Lung (tissue), 12 donors: Measurements from ENCODE around the gene TBC1D21. TPM values are rescaled to one million over a fixed set of nuclear protein-coding genes. Genes with fewer than 3 reads are reported as not detected.

Source experiments
- ATAC-seq: fragments of 200-7000 bp; cut with Tn5 transposase; one replicate; pipeline ENCODE4 v1.9.1; 2020; ENCODE audit warnings: moderate number of reproducible peaks; ENCODE audit not compliant: insufficient read depth, low FRiP score
- DNase-seq, 3 donors: peaks; one replicate each; pipeline ENCODE4 v3.0.0-alpha.2; 2013 to 2017
- H3K27ac ChIP-seq, 2 donors: one replicate each; pipeline ENCODE4 v1.5.1; 2013; ENCODE audit warnings: mild to moderate bottlenecking in 2 of 2, moderate library complexity in 2 of 2, control low read depth in 1 of 2, inconsistent platforms in 1 of 2, low read depth in 1 of 2, low read length in 1 of 2
- H3K27me3 ChIP-seq, 3 donors: one replicate each; pipeline ENCODE4 v1.5.1; 2013; ENCODE audit warnings: low read length in 2 of 3; ENCODE audit not compliant: control insufficient read depth in 3 of 3, insufficient read depth in 3 of 3
- H3K36me3 ChIP-seq, 4 donors: one replicate each; pipeline ENCODE4 v1.5.1; 2013; ENCODE audit warnings: low read length in 4 of 4, mild to moderate bottlenecking in 1 of 4, moderate library complexity in 1 of 4; ENCODE audit not compliant: control insufficient read depth in 4 of 4, insufficient read depth in 4 of 4
- H3K4me1 ChIP-seq, 5 donors: one replicate each; pipeline ENCODE4 v1.5.1; 2013; ENCODE audit warnings: low read length in 5 of 5, mild to moderate bottlenecking in 2 of 5, moderate library complexity in 1 of 5; ENCODE audit not compliant: control insufficient read depth in 5 of 5, insufficient read depth in 5 of 5
- H3K4me3 ChIP-seq: one replicate; pipeline ENCODE4 v1.5.1; 2013; ENCODE audit warnings: mild to moderate bottlenecking, control low read depth, moderate library complexity
- H3K9ac ChIP-seq, 2 donors: one replicate each; pipeline ENCODE4 v1.5.1; 2013; ENCODE audit warnings: low read length in 2 of 2, control low read depth in 1 of 2; ENCODE audit not compliant: insufficient read depth in 1 of 2
- H3K9me3 ChIP-seq, 4 donors: one replicate each; pipeline ENCODE4 v1.5.1; 2013; ENCODE audit warnings: low read length in 3 of 4, mild to moderate bottlenecking in 1 of 4, moderate library complexity in 1 of 4; ENCODE audit not compliant: control insufficient read depth in 4 of 4, insufficient read depth in 3 of 4
- WGBS, 2 donors: extraction: QIAGEN DNeasy Blood & Tissue Kit; methylation state at CpG; one replicate each; pipeline ENCODE4 v1.1.7; 2013; 5-methylcytosine and 5-hydroxymethylcytosine counted together
- polyA plus RNA-seq, 2 donors: library from polyadenylated mRNA; stranded (reverse); fragments of 200-250 nt; gene quantifications; one replicate each; pipeline ENCODE4 v1.2.1, GENCODE V29; 2013
- total RNA-seq, 2 donors: library from RNA; depleted of rRNA in 1 of 2; stranded (reverse); fragments of >200 nt in 1 of 2; gene quantifications; one replicate each; pipeline ENCODE4 v1.2.1, GENCODE V29; 2014 to 2021
- TF ChIP-seq, protein P1 (sequence below): IDR thresholded peaks from 2 replicates; pipeline ENCODE4 v1.5.1; 2012; ENCODE audit warnings: mild to moderate bottlenecking; ENCODE audit errors: control extremely low read depth, extremely low read depth
- donor health status: control.
- donor health status: control.
- donor health status: Bipolar disorder and iron deficiency.
- donor health status: healthy.
- donor health status: DM: yes; HTN: yes; CAD: no.

Gene TBC1D21
- total and polyA plus RNA-seq, 4 donors, result not detected

DNA sequence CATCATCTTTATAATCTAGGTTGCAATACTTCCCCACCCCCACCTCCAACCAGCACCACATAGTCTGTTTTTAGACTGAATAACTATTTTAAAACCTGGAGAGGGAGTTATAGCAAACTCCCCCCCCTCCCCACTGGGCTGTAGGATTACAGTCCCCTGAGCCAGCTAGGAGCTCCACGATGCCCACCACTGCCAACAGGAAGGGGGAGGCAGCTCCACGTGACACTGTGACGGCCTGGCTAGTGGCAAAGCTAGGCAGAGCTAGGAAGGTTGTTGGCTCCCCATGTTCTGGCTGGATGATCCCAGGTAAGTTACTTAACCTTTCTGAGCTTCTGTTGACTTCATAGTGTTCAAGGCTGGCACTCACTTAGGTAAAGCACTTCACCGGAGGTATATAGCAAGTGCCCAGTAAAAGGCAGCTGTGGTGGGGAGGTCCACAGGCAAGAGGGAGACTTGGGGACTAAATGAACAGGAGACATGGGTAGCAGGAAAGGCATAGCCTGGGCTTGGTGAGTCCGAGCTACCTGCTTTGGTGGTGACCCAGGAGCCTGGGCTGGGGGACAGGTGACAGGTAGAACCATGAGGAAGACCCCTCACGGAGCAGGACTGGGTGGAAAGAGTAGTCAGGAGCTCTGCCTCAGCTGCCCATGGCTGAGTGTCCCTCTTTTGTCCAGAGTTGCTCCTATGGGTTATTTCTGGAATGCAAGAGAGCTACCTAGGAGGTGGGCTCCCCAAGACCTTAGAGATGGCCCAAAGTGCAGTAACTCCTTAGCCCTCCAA lies 4.0 kb upstream of the TBC1D21 start:
- no peaks in the 10 kb centered on the region for H3K36me3 ChIP-seq
- H3K4me3 ChIP-seq, result no peak overlapping the region
- ATAC-seq, result no peak
- H3K27ac ChIP-seq, result no peak overlapping the region
- H3K9me3 ChIP-seq, result peaks cover 0 to 5% (median 0%) of the 10 kb centered on the region in 4 donors
- TF ChIP-seq, protein P1, sequence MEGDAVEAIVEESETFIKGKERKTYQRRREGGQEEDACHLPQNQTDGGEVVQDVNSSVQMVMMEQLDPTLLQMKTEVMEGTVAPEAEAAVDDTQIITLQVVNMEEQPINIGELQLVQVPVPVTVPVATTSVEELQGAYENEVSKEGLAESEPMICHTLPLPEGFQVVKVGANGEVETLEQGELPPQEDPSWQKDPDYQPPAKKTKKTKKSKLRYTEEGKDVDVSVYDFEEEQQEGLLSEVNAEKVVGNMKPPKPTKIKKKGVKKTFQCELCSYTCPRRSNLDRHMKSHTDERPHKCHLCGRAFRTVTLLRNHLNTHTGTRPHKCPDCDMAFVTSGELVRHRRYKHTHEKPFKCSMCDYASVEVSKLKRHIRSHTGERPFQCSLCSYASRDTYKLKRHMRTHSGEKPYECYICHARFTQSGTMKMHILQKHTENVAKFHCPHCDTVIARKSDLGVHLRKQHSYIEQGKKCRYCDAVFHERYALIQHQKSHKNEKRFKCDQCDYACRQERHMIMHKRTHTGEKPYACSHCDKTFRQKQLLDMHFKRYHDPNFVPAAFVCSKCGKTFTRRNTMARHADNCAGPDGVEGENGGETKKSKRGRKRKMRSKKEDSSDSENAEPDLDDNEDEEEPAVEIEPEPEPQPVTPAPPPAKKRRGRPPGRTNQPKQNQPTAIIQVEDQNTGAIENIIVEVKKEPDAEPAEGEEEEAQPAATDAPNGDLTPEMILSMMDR, result no peak
- no peak for DNase-seq
- no peak overlapping the region for H3K9ac ChIP-seq
- 73 to 84% methylated on average over 6 of the region's 6 CpGs for WGBS, 2 donors
- peaks cover 3 to 17% (median 3%) of the 10 kb centered on the region in 3 donors for H3K27me3 ChIP-seq
- H3K4me1 ChIP-seq, result peaks cover 0 to 11% (median 0%) of the 10 kb centered on the region in 5 donors

DNA sequence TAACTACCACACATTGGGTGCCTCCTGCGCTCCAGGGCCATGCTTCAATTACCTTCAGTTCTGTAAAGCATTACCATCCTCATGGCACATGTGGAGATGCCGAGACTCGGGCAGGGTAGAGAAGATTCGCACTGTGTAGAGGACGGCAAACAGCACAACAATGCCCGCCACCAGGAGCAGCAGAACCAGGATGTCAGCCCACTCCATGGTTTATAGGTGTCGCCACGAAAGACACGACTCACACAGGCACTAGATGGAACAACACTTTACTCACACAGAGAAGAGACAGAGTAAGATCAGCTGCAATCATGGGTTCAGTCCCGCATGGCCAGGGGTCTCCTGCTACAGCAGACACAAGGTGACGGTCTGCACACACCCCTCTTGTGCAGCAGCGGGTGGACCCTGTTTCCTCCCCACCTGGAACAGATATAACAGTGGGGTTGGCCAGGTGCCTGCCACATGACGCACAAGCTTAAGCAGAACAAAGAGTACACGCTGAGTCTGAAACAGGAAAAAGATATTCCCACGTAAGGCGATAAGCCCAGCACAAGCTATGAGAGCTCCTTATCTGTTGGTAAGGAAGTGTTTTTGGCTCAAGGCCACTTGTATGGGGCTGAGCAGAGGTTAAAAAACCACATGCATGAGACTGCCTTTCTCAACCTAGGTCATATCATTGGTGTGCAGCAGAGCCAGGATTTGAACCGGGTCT lies 2.5 kb upstream of the TBC1D21 start:
- peaks cover 0 to 11% (median 0%) of the 10 kb centered on the region in 5 donors for H3K4me1 ChIP-seq
- ATAC-seq (peak; percentile 27), DNase-seq (peak in 1 of 3 donors; percentile 48)
- H3K9ac ChIP-seq, result no peak overlapping the region
- peaks cover 3 to 15% (median 3%) of the 10 kb centered on the region in 3 donors for H3K27me3 ChIP-seq
- peaks cover 0 to 5% (median 0%) of the 10 kb centered on the region in 4 donors for H3K9me3 ChIP-seq
- WGBS, 2 donors, result 39 to 43% methylated on average over 17 of the region's 17 CpGs
- H3K36me3 ChIP-seq, result no peaks in the 10 kb centered on the region
- TF ChIP-seq, protein P1, result no peak
- H3K4me3 ChIP-seq, result no peak overlapping the region
- peak overlapping the region in 1 of 2 donors; percentile 64 for H3K27ac ChIP-seq

DNA sequence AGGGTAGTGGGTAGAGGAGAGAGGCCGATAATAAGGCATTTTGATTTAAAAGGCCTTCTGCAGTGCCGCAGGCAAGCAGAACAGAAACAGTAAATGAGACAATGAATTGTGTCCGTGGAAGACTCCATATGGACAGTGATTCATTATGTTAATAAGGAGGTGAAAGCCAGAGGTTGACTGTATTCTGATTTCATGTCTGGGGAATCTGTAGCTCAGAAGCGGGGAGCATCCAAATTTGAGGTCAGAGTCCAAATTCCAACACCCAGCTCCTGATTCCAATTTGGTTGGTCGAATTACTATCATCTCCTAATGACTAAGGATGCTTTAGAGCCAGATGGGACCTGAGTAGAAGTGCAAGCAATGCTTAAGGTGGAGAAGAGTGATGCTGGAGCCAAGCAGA lies 1.0 kb upstream of the TBC1D21 start:
- H3K4me1 ChIP-seq, result peaks cover 0 to 11% (median 0%) of the 10 kb centered on the region in 5 donors
- 77 to 87% methylated on average over 5 of the region's 5 CpGs for WGBS, 2 donors
- peaks cover 3 to 8% (median 3%) of the 10 kb centered on the region in 3 donors for H3K27me3 ChIP-seq

More for the DNA sequence above, 1.0 kb upstream of the TBC1D21 start:
- no peak overlapping the region for H3K4me3 ChIP-seq
- no peaks in the 10 kb centered on the region for H3K36me3 ChIP-seq
- no peak overlapping the region for H3K27ac ChIP-seq
- H3K9me3 ChIP-seq, result peaks cover 0 to 4% (median 0%) of the 10 kb centered on the region in 4 donors
- DNase-seq (no peak), ATAC-seq (no peak)
- H3K9ac ChIP-seq, result no peak overlapping the region
- TF ChIP-seq, protein P1, result no peak
